Measurements from ENCODE around the gene AKIRIN1. TPM values are rescaled to one million over a fixed set of nuclear protein-coding genes. Genes with fewer than 3 reads are reported as not detected.

The AKIRIN1 gene
- total and polyA plus RNA-seq, 4 donors, result 22.0 to 43.7 (median 38.8) TPM

Other genes with a start within 250 kb of the AKIRIN1 start
- 10 to 100 TPM; 23.0 to 28.4 TPM for gene RRAGC, start 131.5 kb upstream of the AKIRIN1 start, total RNA-seq
- 10 to 100 TPM; 21.6 to 23.5 TPM for gene RRAGC, start 131.5 kb upstream of the AKIRIN1 start, polyA plus RNA-seq
- gene MYCBP, start 117.9 kb upstream of the AKIRIN1 start, total RNA-seq, result 10 to 100 TPM; 11.9 to 13.6 TPM
- 10 to 100 TPM; 11.6 to 11.7 TPM for gene MYCBP, start 117.9 kb upstream of the AKIRIN1 start, polyA plus RNA-seq
- gene GJA9, start 109.7 kb upstream of the AKIRIN1 start, total RNA-seq, result not detected
- gene GJA9, start 109.7 kb upstream of the AKIRIN1 start, polyA plus RNA-seq, result not detected
- under 1 TPM in 1 of 2 donors, not detected in 1; 0.57 TPM for gene RHBDL2, start 49.4 kb upstream of the AKIRIN1 start, total RNA-seq
- gene RHBDL2, start 49.4 kb upstream of the AKIRIN1 start, polyA plus RNA-seq, result not detected
- 100 to 1,000 TPM; 114 to 134 TPM for gene NDUFS5, start 35.1 kb downstream of the AKIRIN1 start, total RNA-seq
- gene NDUFS5, start 35.1 kb downstream of the AKIRIN1 start, polyA plus RNA-seq, result 100 to 1,000 TPM; 511 to 574 TPM
- gene MACF1, start 213.4 kb downstream of the AKIRIN1 start, total RNA-seq, result 100 to 1,000 TPM; 613 to 785 TPM
- 100 to 1,000 TPM in 1 of 2 donors, 10 to 100 TPM in 1; 38.9 to 159 TPM for gene MACF1, start 213.4 kb downstream of the AKIRIN1 start, polyA plus RNA-seq